ENCODE measurements around the gene PDPN.
A peak's percentile ranks its signal among the peaks of the same experiment; 100 is the strongest.

PDPN gene

DNA sequence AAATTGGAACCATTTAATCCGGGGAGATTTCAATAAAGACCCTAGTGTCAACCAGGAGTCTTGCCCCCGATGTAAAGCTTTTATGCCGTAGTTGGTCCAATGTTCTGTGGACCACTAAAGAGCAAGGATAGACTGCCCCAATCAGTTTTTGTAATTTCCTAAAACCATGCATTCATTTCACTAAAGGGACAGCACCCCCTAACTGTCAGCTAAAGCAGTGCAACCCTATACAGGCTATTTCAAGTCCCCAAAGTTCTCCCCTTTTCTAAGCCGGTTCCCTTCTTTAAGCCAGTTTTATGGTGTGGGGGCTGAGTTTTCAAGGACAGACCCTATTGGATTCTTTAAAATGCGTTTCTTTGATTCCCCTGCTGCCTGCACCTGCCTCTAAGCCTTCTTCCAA, 12.7 kb upstream of the PDPN start:
- peak; percentile 1 for DNase-seq (ENCODE audit: low read depth)
- TF ChIP-seq, protein P1, sequence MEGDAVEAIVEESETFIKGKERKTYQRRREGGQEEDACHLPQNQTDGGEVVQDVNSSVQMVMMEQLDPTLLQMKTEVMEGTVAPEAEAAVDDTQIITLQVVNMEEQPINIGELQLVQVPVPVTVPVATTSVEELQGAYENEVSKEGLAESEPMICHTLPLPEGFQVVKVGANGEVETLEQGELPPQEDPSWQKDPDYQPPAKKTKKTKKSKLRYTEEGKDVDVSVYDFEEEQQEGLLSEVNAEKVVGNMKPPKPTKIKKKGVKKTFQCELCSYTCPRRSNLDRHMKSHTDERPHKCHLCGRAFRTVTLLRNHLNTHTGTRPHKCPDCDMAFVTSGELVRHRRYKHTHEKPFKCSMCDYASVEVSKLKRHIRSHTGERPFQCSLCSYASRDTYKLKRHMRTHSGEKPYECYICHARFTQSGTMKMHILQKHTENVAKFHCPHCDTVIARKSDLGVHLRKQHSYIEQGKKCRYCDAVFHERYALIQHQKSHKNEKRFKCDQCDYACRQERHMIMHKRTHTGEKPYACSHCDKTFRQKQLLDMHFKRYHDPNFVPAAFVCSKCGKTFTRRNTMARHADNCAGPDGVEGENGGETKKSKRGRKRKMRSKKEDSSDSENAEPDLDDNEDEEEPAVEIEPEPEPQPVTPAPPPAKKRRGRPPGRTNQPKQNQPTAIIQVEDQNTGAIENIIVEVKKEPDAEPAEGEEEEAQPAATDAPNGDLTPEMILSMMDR (IDR thresholded peaks at IDR 0.05; ENCODE audit: low read depth, low read length, missing control alignments) = peak; percentile 72

DNA sequence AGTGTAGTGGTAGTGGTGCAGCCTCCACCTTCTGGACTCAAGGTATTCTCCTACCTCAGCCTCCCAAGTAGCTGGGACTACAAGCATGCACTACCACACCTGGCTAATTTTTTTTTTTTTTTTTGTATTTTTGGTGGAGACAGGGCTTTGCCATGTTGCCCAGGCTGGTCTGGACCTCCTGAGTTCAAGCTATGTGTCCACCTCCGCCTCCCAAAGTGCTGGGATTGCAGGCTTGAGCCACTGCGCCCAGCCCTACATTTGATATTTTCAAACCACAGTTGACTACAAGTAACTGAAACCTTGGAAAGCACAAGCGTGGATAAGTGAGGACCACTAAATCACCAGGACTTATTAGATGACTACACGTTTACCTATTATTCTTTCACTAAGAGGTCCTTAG, 10.0 kb upstream of the PDPN start:
- TF ChIP-seq, protein P1 (IDR thresholded peaks at IDR 0.05; ENCODE audit: low read depth, low read length, missing control alignments) = no peak
- H3K4me3 ChIP-seq (ENCODE audit: low read depth, low read length) = no peak overlapping the region
- DNase-seq (ENCODE audit: low read depth) = no peak

More for the DNA sequence above, 12.7 kb upstream of the PDPN start:
- no peak overlapping the region for H3K4me3 ChIP-seq (ENCODE audit: low read depth, low read length)

DNA sequence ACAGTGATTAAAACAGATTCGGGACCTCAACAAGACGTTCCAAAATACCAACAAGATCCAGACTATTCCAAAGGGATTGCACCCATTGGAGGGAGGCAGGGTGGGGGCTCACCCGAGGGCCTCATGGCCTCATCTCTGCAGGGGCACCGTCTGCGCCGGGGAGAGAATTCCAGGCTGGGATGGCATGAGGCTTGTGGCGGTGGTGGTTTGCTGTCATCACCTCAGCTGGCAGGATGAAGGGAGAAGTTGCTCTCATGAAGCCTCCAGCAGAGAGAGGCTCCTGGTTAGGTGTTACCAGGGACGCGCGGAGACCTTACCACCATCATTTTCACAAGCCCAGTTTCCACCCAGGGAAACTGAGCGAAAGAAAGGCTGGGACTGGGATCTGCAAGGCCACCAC, 6.7 kb upstream of the PDPN start:
- no peak overlapping the region for H3K4me3 ChIP-seq (ENCODE audit: low read depth, low read length)
- TF ChIP-seq, protein P1 (IDR thresholded peaks at IDR 0.05; ENCODE audit: low read depth, low read length, missing control alignments) = no peak
- no peak for DNase-seq (ENCODE audit: low read depth)

DNA sequence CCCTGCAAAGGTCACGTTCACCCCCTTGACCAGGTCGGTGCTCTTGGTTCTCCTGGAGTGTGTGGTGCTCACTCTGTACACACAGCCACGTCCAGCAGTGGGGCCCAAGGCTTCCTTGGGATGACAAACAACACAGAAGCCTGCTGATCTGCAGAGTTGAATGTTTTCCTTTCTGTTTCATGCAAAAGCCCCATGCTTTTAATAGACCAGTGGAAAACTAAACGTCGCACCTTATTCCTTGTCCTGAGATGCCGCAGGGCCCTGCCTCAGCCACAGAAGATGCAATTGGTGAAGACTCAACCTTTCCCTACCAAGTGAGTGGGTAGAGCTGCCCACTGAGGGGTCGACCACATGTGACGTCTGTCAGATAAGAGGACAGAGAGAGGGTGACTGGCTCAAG, 5.8 kb upstream of the PDPN start:
- TF ChIP-seq, protein P1 (IDR thresholded peaks at IDR 0.05; ENCODE audit: low read depth, low read length, missing control alignments) = no peak
- H3K4me3 ChIP-seq (ENCODE audit: low read depth, low read length) = no peak overlapping the region
- no peak for DNase-seq (ENCODE audit: low read depth)

DNA sequence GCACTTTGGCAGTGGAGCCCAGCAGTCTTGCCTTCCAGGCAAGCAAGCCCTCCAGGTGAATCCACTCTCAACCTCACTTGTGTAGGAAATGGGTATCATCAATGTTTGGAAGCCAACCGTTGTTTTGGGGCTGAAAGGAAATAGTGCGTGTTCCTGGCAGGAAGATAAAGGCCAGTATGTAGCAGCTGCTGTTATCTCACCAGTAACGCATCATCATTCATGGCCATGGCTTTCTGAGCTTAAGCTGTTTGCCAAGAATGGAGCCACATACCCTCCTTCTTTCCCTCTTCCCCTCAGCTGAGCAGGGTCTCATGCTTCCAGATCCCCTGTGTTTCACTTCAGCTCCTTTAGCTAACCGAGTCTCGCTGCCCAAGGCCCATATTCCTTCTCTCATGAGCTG, 2.2 kb upstream of the PDPN start:
- TF ChIP-seq, protein P1 (IDR thresholded peaks at IDR 0.05; ENCODE audit: low read depth, low read length, missing control alignments) = no peak
- DNase-seq (ENCODE audit: low read depth) = no peak
- H3K4me3 ChIP-seq (ENCODE audit: low read depth, low read length) = no peak overlapping the region

DNA sequence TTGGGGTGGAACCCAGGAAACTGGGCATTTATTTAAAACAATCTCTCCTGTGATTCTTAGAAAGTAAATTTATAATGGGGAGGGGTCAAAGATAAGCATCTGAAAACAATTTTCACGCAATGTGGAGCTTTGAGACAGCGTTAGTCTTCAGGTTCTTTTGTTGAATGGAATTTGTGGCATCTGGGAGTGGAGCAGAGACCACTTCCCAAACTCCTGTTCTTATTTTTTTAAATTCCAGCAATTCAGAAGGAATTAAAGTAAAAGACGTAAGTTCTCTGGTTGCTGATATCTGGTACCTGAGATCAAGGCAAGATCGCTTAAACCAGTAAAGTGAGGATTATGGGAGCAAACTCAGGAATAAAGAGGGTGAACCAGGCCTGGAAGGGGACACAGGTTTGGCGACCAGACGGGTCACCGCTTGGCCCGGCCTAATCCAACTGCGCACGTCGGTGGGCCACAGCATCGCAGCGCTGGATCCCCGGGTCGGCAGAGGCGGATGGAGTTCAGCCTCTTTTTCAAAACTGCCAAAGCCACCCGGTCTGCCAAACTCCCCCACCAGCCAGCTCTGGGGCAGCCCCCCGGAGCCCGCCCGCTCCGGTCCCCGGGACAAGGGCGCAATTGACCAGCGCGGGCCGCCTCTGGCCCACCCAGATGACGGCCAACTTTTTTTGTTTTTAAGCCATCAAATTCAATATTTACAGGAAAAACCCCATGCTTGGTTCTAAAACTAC, 754 bp upstream of the PDPN start:
- no peak for DNase-seq (ENCODE audit: low read depth)
- H3K4me3 ChIP-seq (ENCODE audit: low read depth, low read length) = no peak overlapping the region
- TF ChIP-seq, protein P1 (IDR thresholded peaks at IDR 0.05; ENCODE audit: low read depth, low read length, missing control alignments) = no peak

Data from GM12864 (cell line).